Measurements from ENCODE around the gene LRRC8B.

GRCh38 chr1:89523572-89524368 is 859 bp upstream of the LRRC8B start:
- no peak for TF ChIP-seq ZNF274 (IDR thresholded peaks at IDR 0.05; ENCODE audit: borderline replicate concordance, low read depth, low read length)
- TF ChIP-seq ATF3 (IDR thresholded peaks at IDR 0.05), result no peak
- TF ChIP-seq ATF3 (CRISPR knock-in tag; conservative IDR thresholded peaks at IDR 0.05), result peak; percentile 85
- TF ChIP-seq ZNF589 (CRISPR knock-in tag; IDR thresholded peaks at IDR 0.05; ENCODE audit: low read depth), result peak; percentile 71; the same call in 1 of the 2 replicates
- no peak for TF ChIP-seq FOXJ2 (tag; IDR thresholded peaks at IDR 0.05)
- TF ChIP-seq CTCF (IDR thresholded peaks at IDR 0.05 in 2 of 3, conservative IDR thresholded peaks at IDR 0.05 in 1 of 3; ENCODE audit: insufficient read depth in 2 of 3, low read depth in 1 of 3, low read length in 3 of 3), result no peak
- TF ChIP-seq EP300 (IDR thresholded peaks at IDR 0.05; ENCODE audit: low read length), result 0 out of 2 replicates have a peak, but pooled peaks have one; percentile 10
- TF ChIP-seq BCLAF1 (IDR thresholded peaks at IDR 0.05; ENCODE audit: borderline replicate concordance in 1 of 2, control insufficient read depth in 1 of 2, low read depth in 2 of 2, low read length in 1 of 2), result no peak
- no peak for TF ChIP-seq POU5F1 (IDR thresholded peaks at IDR 0.05; ENCODE audit: borderline replicate concordance, low read depth, low read length, partially characterized antibody)
- peak; percentile 100; the same call in 1 of the 2 replicates for TF ChIP-seq E2F5 (CRISPR knock-in tag; IDR thresholded peaks at IDR 0.05)
- TF ChIP-seq, protein P1, sequence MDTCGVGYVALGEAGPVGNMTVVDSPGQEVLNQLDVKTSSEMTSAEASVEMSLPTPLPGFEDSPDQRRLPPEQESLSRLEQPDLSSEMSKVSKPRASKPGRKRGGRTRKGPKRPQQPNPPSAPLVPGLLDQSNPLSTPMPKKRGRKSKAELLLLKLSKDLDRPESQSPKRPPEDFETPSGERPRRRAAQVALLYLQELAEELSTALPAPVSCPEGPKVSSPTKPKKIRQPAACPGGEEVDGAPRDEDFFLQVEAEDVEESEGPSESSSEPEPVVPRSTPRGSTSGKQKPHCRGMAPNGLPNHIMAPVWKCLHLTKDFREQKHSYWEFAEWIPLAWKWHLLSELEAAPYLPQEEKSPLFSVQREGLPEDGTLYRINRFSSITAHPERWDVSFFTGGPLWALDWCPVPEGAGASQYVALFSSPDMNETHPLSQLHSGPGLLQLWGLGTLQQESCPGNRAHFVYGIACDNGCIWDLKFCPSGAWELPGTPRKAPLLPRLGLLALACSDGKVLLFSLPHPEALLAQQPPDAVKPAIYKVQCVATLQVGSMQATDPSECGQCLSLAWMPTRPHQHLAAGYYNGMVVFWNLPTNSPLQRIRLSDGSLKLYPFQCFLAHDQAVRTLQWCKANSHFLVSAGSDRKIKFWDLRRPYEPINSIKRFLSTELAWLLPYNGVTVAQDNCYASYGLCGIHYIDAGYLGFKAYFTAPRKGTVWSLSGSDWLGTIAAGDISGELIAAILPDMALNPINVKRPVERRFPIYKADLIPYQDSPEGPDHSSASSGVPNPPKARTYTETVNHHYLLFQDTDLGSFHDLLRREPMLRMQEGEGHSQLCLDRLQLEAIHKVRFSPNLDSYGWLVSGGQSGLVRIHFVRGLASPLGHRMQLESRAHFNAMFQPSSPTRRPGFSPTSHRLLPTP (IDR thresholded peaks at IDR 0.05; ENCODE audit: borderline replicate concordance, extremely low read depth, insufficient read length), result no peak
- TF ChIP-seq BHLHE40 (IDR thresholded peaks at IDR 0.05; ENCODE audit: low read length), result peak; percentile 87
- no peak for TF ChIP-seq YY1 (IDR thresholded peaks at IDR 0.05; ENCODE audit: borderline replicate concordance in 1 of 3, control insufficient read depth in 1 of 3, extremely low read depth in 1 of 3, insufficient read depth in 3 of 3, insufficient read length in 1 of 3, insufficient replicate concordance in 2 of 3, low read depth in 1 of 3, low read length in 2 of 3)
- no peak for TF ChIP-seq SAP30 (IDR thresholded peaks at IDR 0.05; ENCODE audit: borderline replicate concordance, insufficient read depth, low read depth, low read length, poor library complexity, severe bottlenecking)
- TF ChIP-seq ZNF766 (CRISPR knock-in tag; conservative IDR thresholded peaks at IDR 0.05), result no peak
